GM12878 (cell line): ENCODE results near the gene DOCK2. TPM values are rescaled to one million over a fixed set of nuclear protein-coding genes. Genes with fewer than 3 reads are reported as not detected.

ENCODE experiments used
- BCLAF1 ChIP-seq: fragments of 450-650 bp; IDR thresholded peaks from 2 replicates; pipeline ENCODE4 v1.6.1; 2017; ENCODE audit warnings: antibody characterized with exemption, mild to moderate bottlenecking, moderate library complexity
- E2F8 ChIP-seq: fragments of 450-650 bp; IDR thresholded peaks from 2 replicates; pipeline ENCODE4 v1.6.1; 2018; ENCODE audit warnings: mild to moderate bottlenecking, low read depth, moderate library complexity; ENCODE audit not compliant: partially characterized antibody
- E4F1 ChIP-seq: fragments of 450-650 bp; IDR thresholded peaks from 2 replicates; pipeline ENCODE4 v1.6.1; 2018; ENCODE audit warnings: borderline replicate concordance, mild to moderate bottlenecking; ENCODE audit not compliant: partially characterized antibody
- HCFC1 ChIP-seq: fragments of 150-350 bp; IDR thresholded peaks from 2 replicates; pipeline ENCODE4 v1.6.1; 2014; ENCODE audit warnings: low read length
- IRF4 ChIP-seq: IDR thresholded peaks from 2 replicates; pipeline ENCODE4 v1.6.1; 2011; ENCODE audit warnings: low read depth, low read length
- KAT2A ChIP-seq: conservative IDR thresholded peaks from 2 replicates; pipeline ENCODE4 v1.6.1; 2011; ENCODE audit warnings: low read depth, low read length; ENCODE audit not compliant: control insufficient read depth
- MEF2A ChIP-seq: IDR thresholded peaks from 2 replicates; pipeline ENCODE4 v1.6.1; 2011; ENCODE audit warnings: low read depth, mild to moderate bottlenecking, low read length, moderate library complexity; ENCODE audit not compliant: insufficient read depth
- MYC ChIP-seq: IDR thresholded peaks from 2 replicates; pipeline ENCODE4 v1.6.1; 2011; ENCODE audit warnings: mild to moderate bottlenecking, low read length, moderate library complexity, inconsistent platforms; ENCODE audit not compliant: insufficient read depth, insufficient replicate concordance, insufficient read length, severe bottlenecking
- NR2C2 ChIP-seq: IDR thresholded peaks from 2 replicates; pipeline ENCODE4 v1.6.1; 2011; ENCODE audit warnings: borderline replicate concordance, low read depth; ENCODE audit not compliant: control insufficient read depth, insufficient read length
- NRF1 ChIP-seq: conservative IDR thresholded peaks from 2 replicates; pipeline ENCODE4 v1.6.1; 2011; ENCODE audit warnings: mild to moderate bottlenecking, low read depth, low read length, improper control_type of control experiment
- RAD21 ChIP-seq: IDR thresholded peaks from 2 replicates; pipeline ENCODE4 v1.6.1; 2011; ENCODE audit warnings: mild to moderate bottlenecking, low read depth, low read length, moderate library complexity; ENCODE audit not compliant: insufficient read depth
- RFX5 ChIP-seq: IDR thresholded peaks from 2 replicates; pipeline ENCODE4 v1.6.1; 2011; ENCODE audit warnings: low read depth, low read length, improper control_type of control experiment
- STAT1 ChIP-seq: fragments of 450-650 bp; conservative IDR thresholded peaks from 2 replicates; pipeline ENCODE4 v1.6.1; 2014; ENCODE audit warnings: antibody characterized with exemption, mild to moderate bottlenecking
- SUPT20H ChIP-seq: IDR thresholded peaks from 2 replicates; pipeline ENCODE4 v1.6.1; 2011; ENCODE audit warnings: low read depth, mild to moderate bottlenecking, low read length, moderate library complexity, borderline replicate concordance; ENCODE audit not compliant: control insufficient read depth
- TCF3 ChIP-seq: IDR thresholded peaks from 2 replicates; pipeline ENCODE4 v1.6.1; 2012; ENCODE audit warnings: low read depth, mild to moderate bottlenecking, low read length, borderline replicate concordance; ENCODE audit not compliant: insufficient read depth
- ZBTB33 ChIP-seq: fragments of 450-650 bp; IDR thresholded peaks from 2 replicates; pipeline ENCODE4 v1.6.1; 2017; ENCODE audit warnings: mild to moderate bottlenecking
- ZZZ3 ChIP-seq: IDR thresholded peaks from 2 replicates; pipeline ENCODE4 v1.6.1; 2011; ENCODE audit warnings: low read depth; ENCODE audit not compliant: control insufficient read depth, insufficient read length
- polyA plus RNA-seq, 11 experiments: library from polyadenylated mRNA; depleted of rRNA in 4 of 11; unstranded in 6 of 11; stranded (reverse) in 5 of 11; fragments of >200 nt; fragmentation: Nextera tagmentation in 4 of 11; fragmentation: Illumina TruSeq in 1 of 11; extraction: Ambion mirVana in 4 of 11; extraction: Trizol in 1 of 11; gene quantifications; 1 replicate in 1 of 11; 2 replicates in 10 of 11; pipeline versions ENCODE4 v1.2.1 to v1.2.3, GENCODE V29; 2011 to 2016; ENCODE audit warnings: inconsistent platforms in 2 of 11, missing spikeins in 2 of 11, low read depth in 1 of 11
- total RNA-seq, 4 experiments: library from RNA; depleted of rRNA in 3 of 4; stranded (reverse); fragments of >200 nt in 3 of 4; fragmentation: Illumina TruSeq in 1 of 4; extraction: Trizol in 1 of 4; gene quantifications; 2 replicates each; pipeline versions ENCODE4 v1.2.1 to v1.2.3, GENCODE V29; 2013 to 2021

The DOCK2 gene
- total and polyA plus RNA-seq, 10 of the 15 experiments (the other 5 are each of a cell fraction or from before 2014, with no cell fraction given), result 34.2 to 192 (median 118) TPM

DNA sequence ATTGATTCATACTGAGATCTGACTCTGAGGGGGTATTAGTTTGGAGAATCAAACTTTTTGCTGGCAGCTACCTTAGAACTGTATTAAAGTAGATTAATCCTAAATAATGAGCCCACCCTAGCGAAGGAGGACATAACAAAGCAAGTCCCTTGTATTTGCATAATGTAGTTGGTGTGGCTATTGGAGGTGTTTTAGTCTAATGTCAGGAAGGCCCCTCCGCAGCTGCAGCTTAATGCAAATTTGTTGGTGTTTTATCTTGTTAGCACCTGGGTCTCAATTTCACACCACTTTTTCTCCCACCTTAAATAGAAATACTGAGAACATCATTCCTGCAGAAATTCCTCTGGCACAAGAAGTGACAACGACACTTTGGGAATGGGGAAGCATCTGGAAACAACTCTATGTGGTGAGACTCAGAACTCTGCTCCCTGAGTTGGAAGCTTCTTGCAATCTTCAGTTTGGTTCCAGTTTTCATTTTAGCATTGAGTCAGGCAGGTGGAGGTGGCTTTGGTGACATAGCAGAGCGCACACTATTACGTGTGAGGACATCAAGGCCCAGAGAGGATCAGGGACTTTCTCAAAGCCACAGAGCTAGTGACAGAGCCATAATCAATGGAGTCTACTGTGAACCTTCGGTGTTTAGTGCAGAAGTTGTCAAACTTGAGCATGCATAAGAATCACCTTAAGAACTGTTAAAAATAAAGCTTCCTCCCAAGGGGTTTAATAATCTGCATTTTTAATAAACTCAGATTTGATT lies 33.9 kb downstream of the DOCK2 start (continued):
- TF ChIP-seq SUPT20H, result no peak
- TF ChIP-seq MYC, result no peak
- TF ChIP-seq KAT2A, result no peak
- TF ChIP-seq RFX5, result no peak
- TF ChIP-seq IRF4, result 0 out of 2 replicates have a peak, but pooled peaks have one; percentile 25
- TF ChIP-seq HCFC1, result no peak
- TF ChIP-seq NR2C2, result no peak
- TF ChIP-seq TCF3, result peak; percentile 28; the same call in 1 of the 2 replicates
- TF ChIP-seq ZBTB33, result no peak
- TF ChIP-seq STAT1, result no peak
- no peak for TF ChIP-seq BCLAF1
- no peak for TF ChIP-seq MEF2A
- TF ChIP-seq E4F1, result no peak
- no peak for TF ChIP-seq E2F8
- no peak for TF ChIP-seq ZZZ3
- no peak for TF ChIP-seq NRF1
- TF ChIP-seq RAD21, result peak; percentile 20; the same call in 1 of the 2 replicates
